GM12874 (cell line): Measurements from ENCODE around the gene OPTN.

Experiments used
- TF ChIP-seq, protein P1 (sequence below): IDR thresholded peaks from 2 replicates; pipeline ENCODE4 v1.5.1; 2011; ENCODE audit warnings: low read depth, mild to moderate bottlenecking, control low read depth, low read length, moderate library complexity; ENCODE audit not compliant: insufficient read depth

OPTN gene

GRCh38 chr10:13080643-13081042, 19.3 kb upstream of the OPTN start:
- TF ChIP-seq, protein P1, sequence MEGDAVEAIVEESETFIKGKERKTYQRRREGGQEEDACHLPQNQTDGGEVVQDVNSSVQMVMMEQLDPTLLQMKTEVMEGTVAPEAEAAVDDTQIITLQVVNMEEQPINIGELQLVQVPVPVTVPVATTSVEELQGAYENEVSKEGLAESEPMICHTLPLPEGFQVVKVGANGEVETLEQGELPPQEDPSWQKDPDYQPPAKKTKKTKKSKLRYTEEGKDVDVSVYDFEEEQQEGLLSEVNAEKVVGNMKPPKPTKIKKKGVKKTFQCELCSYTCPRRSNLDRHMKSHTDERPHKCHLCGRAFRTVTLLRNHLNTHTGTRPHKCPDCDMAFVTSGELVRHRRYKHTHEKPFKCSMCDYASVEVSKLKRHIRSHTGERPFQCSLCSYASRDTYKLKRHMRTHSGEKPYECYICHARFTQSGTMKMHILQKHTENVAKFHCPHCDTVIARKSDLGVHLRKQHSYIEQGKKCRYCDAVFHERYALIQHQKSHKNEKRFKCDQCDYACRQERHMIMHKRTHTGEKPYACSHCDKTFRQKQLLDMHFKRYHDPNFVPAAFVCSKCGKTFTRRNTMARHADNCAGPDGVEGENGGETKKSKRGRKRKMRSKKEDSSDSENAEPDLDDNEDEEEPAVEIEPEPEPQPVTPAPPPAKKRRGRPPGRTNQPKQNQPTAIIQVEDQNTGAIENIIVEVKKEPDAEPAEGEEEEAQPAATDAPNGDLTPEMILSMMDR, result no peak

DNA sequence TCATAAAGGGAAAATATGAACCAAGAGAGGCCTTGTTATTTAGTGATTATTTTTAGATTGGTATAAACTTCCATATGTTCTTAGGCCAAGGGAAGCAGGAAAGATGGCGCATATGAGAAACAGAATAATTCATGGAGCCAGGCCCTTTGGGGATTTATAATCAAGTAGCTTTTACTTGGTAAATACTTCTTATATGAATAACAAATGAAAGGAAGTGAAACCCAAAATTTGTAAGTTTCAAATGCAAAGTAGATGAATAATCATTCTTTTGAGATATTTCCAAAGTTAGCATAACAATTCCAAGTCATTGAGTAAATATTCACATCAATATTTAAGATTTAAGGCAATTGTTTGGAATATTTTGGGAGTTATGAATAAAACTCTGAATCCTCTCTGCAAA, 13.9 kb upstream of the OPTN start:
- TF ChIP-seq, protein P1, result no peak

DNA sequence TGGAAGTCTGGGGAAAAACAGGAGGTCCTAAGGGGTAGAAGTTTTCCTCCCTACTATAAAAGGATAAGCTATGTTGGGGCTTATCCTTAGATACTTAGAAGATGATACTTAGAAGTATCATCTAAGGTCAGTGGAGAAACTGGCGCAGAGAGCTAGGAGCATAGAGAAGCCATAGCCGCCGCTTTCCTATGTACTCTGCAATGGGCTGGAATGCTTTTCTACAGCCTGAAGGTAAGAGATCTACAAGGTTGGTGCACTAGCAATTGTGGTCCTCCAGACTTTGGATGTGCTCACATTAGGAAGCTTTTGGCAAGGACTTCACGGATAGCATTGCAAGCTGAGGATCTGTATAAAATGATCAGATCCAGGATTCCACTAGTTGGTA, 12.4 kb upstream of the OPTN start:
- TF ChIP-seq, protein P1, result no peak

- TF ChIP-seq, protein P1, result no peak
These were observed 11.9 kb upstream of the OPTN start for GRCh38 chr10:13087986-13088618.

GRCh38 chr10:13089345-13089744, 10.6 kb upstream of the OPTN start:
- TF ChIP-seq, protein P1, result no peak

- TF ChIP-seq, protein P1, result no peak
These were observed 9.7 kb upstream of the OPTN start for GRCh38 chr10:13090289-13090688.

- TF ChIP-seq, protein P1, result no peak
These were observed 8.2 kb upstream of the OPTN start for GRCh38 chr10:13091801-13092200.
